H1 (cell line): ENCODE measurements around the gene TUBAL3. TPM values are rescaled to one million over a fixed set of nuclear protein-coding genes. Genes with fewer than 3 reads are reported as not detected.

ENCODE experiments used
- CTCF ChIA-PET: fragments of 300-600 bp; sonication (Branson Sonifier 250); formaldehyde crosslinking; loops from one replicate; lab custom pipeline; 2021; ENCODE audit not compliant: partially characterized antibody; lab: Charles Lee
- POLR2A ChIA-PET: fragments of 300-600 bp; sonication (Branson Sonifier 250); formaldehyde crosslinking; loops from one replicate; lab custom pipeline; 2021; ENCODE audit warnings: inconsistent platforms; ENCODE audit not compliant: partially characterized antibody; lab: Charles Lee
- DNase-seq, 2 experiments: peaks; one replicate each; pipeline versions ENCODE4 v3.0.0 to v3.0.0-alpha.2; 2010 to 2022; ENCODE audit warnings: low spot score in 2 of 2, low read depth in 1 of 2, mixed read lengths in 1 of 2
- FAIRE-seq: peaks from 2 replicates; lab custom pipeline; 2011; peaks lifted over from hg19 to GRCh38; lab: Jason Lieb, UNC
- H2AFZ ChIP-seq: 2 replicates; pipeline ENCODE4 v1.8.1; 2012; ENCODE audit warnings: low read length, inconsistent platforms
- H2AK5ac ChIP-seq: 2 replicates; pipeline ENCODE4 v1.6.1; 2013; ENCODE audit warnings: low read depth, low read length
- H2BK120ac ChIP-seq: replicated peaks from 2 replicates; pipeline ENCODE3; 2013; ENCODE audit warnings: low read depth, low read length, inconsistent platforms
- H2BK12ac ChIP-seq: 2 replicates; pipeline ENCODE4 v1.6.1; 2013; ENCODE audit warnings: low read depth, low read length
- H2BK15ac ChIP-seq: 2 replicates; pipeline ENCODE4 v1.6.1; 2013; ENCODE audit warnings: low read length
- H2BK20ac ChIP-seq: 2 replicates; pipeline ENCODE4 v1.6.1; 2013; ENCODE audit warnings: low read length
- H2BK5ac ChIP-seq: 2 replicates; pipeline ENCODE4 v1.6.1; 2013; ENCODE audit warnings: low read depth, low read length
- H3K14ac ChIP-seq: 2 replicates; pipeline ENCODE4 v1.6.1; 2013; ENCODE audit warnings: inconsistent platforms; ENCODE audit not compliant: insufficient read length
- H3K18ac ChIP-seq: 2 replicates; pipeline ENCODE4 v1.6.1; 2013; ENCODE audit warnings: low read length; ENCODE audit errors: extremely low read depth
- H3K23ac ChIP-seq: 2 replicates; pipeline ENCODE4 v1.6.1; 2013; ENCODE audit warnings: inconsistent platforms; ENCODE audit not compliant: insufficient read length
- H3K23me2 ChIP-seq: 2 replicates; pipeline ENCODE4 v1.6.1; 2013; ENCODE audit warnings: low read depth, low read length
- H3K27ac ChIP-seq: 2 replicates; pipeline ENCODE4 v1.6.1; 2011; ENCODE audit warnings: low read depth, low read length, inconsistent platforms
- H3K27me3 ChIP-seq, 4 experiments: replicated peaks in 1 of 4; 1 replicate in 1 of 4; 2 replicates in 3 of 4; pipeline versions ENCODE4 v1.6.1 to v1.8.1; 2011 to 2013; ENCODE audit warnings: low read length in 3 of 4, mild to moderate bottlenecking in 3 of 4, inconsistent platforms in 2 of 4, mixed read lengths in 2 of 4, moderate library complexity in 1 of 4; ENCODE audit not compliant: control insufficient read depth in 3 of 4, insufficient read depth in 3 of 4; ENCODE audit errors: extremely low read depth in 1 of 4
- H3K36me3 ChIP-seq, 4 experiments: 2 replicates each; pipeline versions ENCODE4 v1.6.1 to v1.8.1; 2011 to 2013; ENCODE audit warnings: mild to moderate bottlenecking in 4 of 4, low read length in 3 of 4, moderate library complexity in 2 of 4, control low read depth in 1 of 4, inconsistent platforms in 1 of 4; ENCODE audit not compliant: insufficient read depth in 4 of 4, control insufficient read depth in 2 of 4
- H3K4ac ChIP-seq: replicated peaks from 2 replicates; pipeline ENCODE3; 2013; ENCODE audit warnings: low read length, low read depth, mixed read lengths, inconsistent platforms; ENCODE audit not compliant: insufficient read length
- H3K4me1 ChIP-seq, 4 experiments: replicated peaks in 1 of 4; 1 replicate in 1 of 4; 2 replicates in 3 of 4; pipeline versions ENCODE4 v1.6.1 to v1.8.1; 2011 to 2013; ENCODE audit warnings: low read length in 3 of 4, inconsistent platforms in 2 of 4, mixed read lengths in 1 of 4; ENCODE audit not compliant: insufficient read depth in 4 of 4, control insufficient read depth in 3 of 4
- H3K4me2 ChIP-seq, 2 experiments: 2 replicates each; pipeline versions ENCODE4 v1.6.1 to v1.8.1; 2011 to 2013; ENCODE audit warnings: low read depth in 2 of 2, low read length in 2 of 2, control low read depth in 1 of 2, inconsistent platforms in 1 of 2, mild to moderate bottlenecking in 1 of 2; ENCODE audit not compliant: insufficient read depth in 1 of 2
- H3K4me3 ChIP-seq, 4 experiments: fragments of 200-600, 300-600 bp in 1 of 4; sonication (generic), shearing (Covaris generic), sonication (Bioruptor Twin) in 1 of 4; 2 replicates each; pipeline versions ENCODE4 v1.5.1 to v1.8.1; 2011 to 2016; ENCODE audit warnings: low read length in 4 of 4, low read depth in 3 of 4, control low read depth in 2 of 4, inconsistent platforms in 2 of 4, mild to moderate bottlenecking in 2 of 4, mixed read lengths in 1 of 4, moderate library complexity in 1 of 4; ENCODE audit not compliant: insufficient read depth in 2 of 4; ENCODE audit errors: extremely low read depth in 1 of 4
- H3K56ac ChIP-seq: replicated peaks from 2 replicates; pipeline ENCODE3; 2013; ENCODE audit warnings: low read depth, mild to moderate bottlenecking, mixed read lengths, low read length, inconsistent platforms; ENCODE audit not compliant: insufficient read length
- H3K79me1 ChIP-seq: 2 replicates; pipeline ENCODE4 v1.6.1; 2013; ENCODE audit warnings: low read depth, low read length, control low read depth
- H3K79me2 ChIP-seq, 2 experiments: 2 replicates each; pipeline versions ENCODE4 v1.6.1 to v1.8.1; 2012 to 2013; ENCODE audit warnings: low read length in 2 of 2, mild to moderate bottlenecking in 2 of 2, inconsistent platforms in 1 of 2; ENCODE audit not compliant: insufficient read depth in 2 of 2, control insufficient read depth in 1 of 2
- H3K9ac ChIP-seq, 4 experiments: replicated peaks in 1 of 4; 1 replicate in 1 of 4; 2 replicates in 3 of 4; pipeline versions ENCODE4 v1.6.1 to v1.8.1; 2011 to 2013; ENCODE audit warnings: low read depth in 3 of 4, low read length in 3 of 4, control low read depth in 2 of 4, mild to moderate bottlenecking in 2 of 4, moderate library complexity in 2 of 4, inconsistent platforms in 1 of 4; ENCODE audit errors: extremely low read depth in 1 of 4
- H3K9me3 ChIP-seq, 2 experiments: 2 replicates each; pipeline versions ENCODE4 v1.6.1 to v1.8.1; 2012 to 2013; ENCODE audit warnings: mild to moderate bottlenecking in 2 of 2, moderate library complexity in 2 of 2, control low read depth in 1 of 2, inconsistent platforms in 1 of 2, low read depth in 1 of 2, low read length in 1 of 2, mixed read lengths in 1 of 2; ENCODE audit not compliant: insufficient read depth in 2 of 2
- H4K20me1 ChIP-seq, 2 experiments: replicated peaks in 1 of 2; 2 replicates each; pipeline versions ENCODE3 to v1.8.1; 2011 to 2013; ENCODE audit warnings: inconsistent platforms in 2 of 2, low read length in 2 of 2, mild to moderate bottlenecking in 1 of 2; ENCODE audit not compliant: insufficient read depth in 2 of 2, control insufficient read depth in 1 of 2
- H4K5ac ChIP-seq: 2 replicates; pipeline ENCODE4 v1.6.1; 2013; ENCODE audit warnings: low read length, low read depth, mixed read lengths, inconsistent platforms; ENCODE audit not compliant: insufficient read length
- H4K8ac ChIP-seq: 2 replicates; pipeline ENCODE4 v1.8.0; 2013; ENCODE audit warnings: mild to moderate bottlenecking, moderate library complexity, low read length, inconsistent platforms; ENCODE audit not compliant: insufficient read depth; ENCODE audit errors: extremely low read depth
- H4K91ac ChIP-seq: replicated peaks from 2 replicates; pipeline ENCODE3; 2013; ENCODE audit warnings: low read length, mixed read lengths, inconsistent platforms; ENCODE audit not compliant: insufficient read length
- CBX5 ChIP-seq: fragments of 300-800, 300-1000 bp; sonication (generic); IDR thresholded peaks from 2 replicates; pipeline ENCODE4 v1.7.1; 2016; ENCODE audit warnings: antibody characterized with exemption, low read length, low read depth
- PHF8 ChIP-seq: fragments of 200-600 bp; sonication (generic); conservative IDR thresholded peaks from 2 replicates; pipeline ENCODE4 v1.7.1; 2012; ENCODE audit warnings: low read depth, mild to moderate bottlenecking, inconsistent platforms, low read length, moderate library complexity
- WGBS, 2 experiments: shearing (Covaris generic) in 1 of 2; methylation state at CpG; one replicate each; pipeline versions ENCODE4 v1.1.6 to v1.1.7; 2013 to 2015; ENCODE audit warnings: low lambda C conversion rate in 2 of 2, mixed read lengths in 2 of 2, inconsistent platforms in 1 of 2, low coverage in 1 of 2, missing lambda C conversion rate in 1 of 2; ENCODE audit not compliant: insufficient replicate concordance in 2 of 2, insufficient coverage in 1 of 2, insufficient read length in 1 of 2; ENCODE audit errors: extremely low coverage in 1 of 2, missing lambda C conversion rate in 1 of 2; 5-methylcytosine and 5-hydroxymethylcytosine counted together
- polyA plus RNA-seq, 7 experiments: library from polyadenylated mRNA; depleted of rRNA in 3 of 7; stranded (reverse) in 5 of 7; unstranded in 2 of 7; fragments of >200 nt in 5 of 7; fragments of 200-250 nt in 2 of 7; gene quantifications; 1 replicate in 5 of 7; 2 replicates in 1 of 7; 4 replicates in 1 of 7; pipeline versions ENCODE4 v1.2.1 to v1.2.3, GENCODE V29; 2011 to 2013; ENCODE audit warnings: missing spikeins in 2 of 7, mixed read lengths in 2 of 7
- total RNA-seq: library from RNA; stranded (reverse); fragmentation: NEBNext Ultra II Directional; extraction: Animal tissue kit (Norgen Biotek cat#: 25700); gene quantifications from 2 replicates; pipeline ENCODE4 v1.2.1, GENCODE V29; 2021

The TUBAL3 gene
- total and polyA plus RNA-seq, 2 of the 8 experiments (the other 6 are each of a cell fraction or from before 2014, with no cell fraction given): 0.17 TPM; not detected in 1

- H2BK120ac ChIP-seq: no peak overlapping the region
- no peaks in the 10 kb centered on the region for H3K27me3 ChIP-seq
- ChIA-PET CTCF (interaction anchor here (0.7 to 11.1 kb wide), 35 partner anchors 8 to 593 kb away, joined by 3 to 200 read pairs (median 3); partner anchors contain the start of gene CALML5), POLR2A (interaction anchor here (1.4 kb wide), 1 partner anchor 29 kb away, joined by 3 read pairs; no protein-coding TSS in a partner anchor)
- H3K27ac ChIP-seq: no peak overlapping the region
- no peak overlapping the region for H4K8ac ChIP-seq
- no peak for DNase-seq
- no peak overlapping the region for H2BK15ac ChIP-seq
- peaks cover 2% of the 10 kb centered on the region; the same call in 1 of the 2 replicates for H3K23me2 ChIP-seq
- no peak overlapping the region for H3K18ac ChIP-seq
- H2BK20ac ChIP-seq: no peak overlapping the region
- no peak overlapping the region for H3K4me3 ChIP-seq
- no peak overlapping the region for H4K91ac ChIP-seq
- no peak overlapping the region for H3K9ac ChIP-seq
- peaks cover 0 to 3% (median under 1%) of the 10 kb centered on the region in 4 experiments; a peak in 4 of 7 replicates for H3K4me1 ChIP-seq
- no peak overlapping the region for H4K5ac ChIP-seq
- no peak overlapping the region for H2BK12ac ChIP-seq
- peaks cover 0 to 17% of the 10 kb centered on the region in 2 experiments; a peak in 2 of 4 replicates for H3K79me2 ChIP-seq
- WGBS, 2 experiments: 79% methylated on average over 9 of the region's 9 CpGs; no CpG with 5 or more reads in 1 of the 2 experiments
- no peak overlapping the region for H2BK5ac ChIP-seq
- no peak overlapping the region for H3K23ac ChIP-seq
- no peaks in the 10 kb centered on the region for H3K79me1 ChIP-seq
- H3K56ac ChIP-seq: no peak overlapping the region
- FAIRE-seq: no peak
- no peak overlapping the region for H2AK5ac ChIP-seq
- H3K36me3 ChIP-seq: peaks cover 0 to 3% (median 0%) of the 10 kb centered on the region in 4 experiments; a peak in 1 of 8 replicates
- H3K4me2 ChIP-seq: no peak overlapping the region
- no peak overlapping the region for H3K14ac ChIP-seq
- H3K9me3 ChIP-seq: no peaks in the 10 kb centered on the region
- H3K4ac ChIP-seq: no peak overlapping the region
- H4K20me1 ChIP-seq: peaks cover 0 to 4% of the 10 kb centered on the region in 2 experiments
- no peak overlapping the region for H2AFZ ChIP-seq
- TF ChIP-seq PHF8: no peak
- TF ChIP-seq CBX5: no peak
Observed at GRCh38 chr10:5442065-5442989, 37.7 kb upstream of the TUBAL3 start.
